HG03039 (cell line): ENCODE measurements around the gene ITGB4.

Experiments
- ATAC-seq: cut with Tn5 transposase; IDR thresholded peaks from one replicate; pipeline ENCODE4 v1.9.1; 2021; ENCODE audit warnings: mild to moderate bottlenecking, moderate library complexity; ENCODE audit not compliant: unreplicated experiment

ITGB4 gene

GRCh38 chr17:75720656-75721462 lies at the start of gene ITGB4:
Gene ITGB4 (plus strand): TSS chr17:75721459. CDS start chr17:75724704, 3,245 bp downstream.
- ATAC-seq = no peak

GRCh38 chr17:75672011-75672410 lies 49.2 kb upstream of the ITGB4 start:
- no peak for ATAC-seq

GRCh38 chr17:75673487-75673886 lies 47.8 kb upstream of the ITGB4 start:
- no peak for ATAC-seq

- no peak for ATAC-seq
Observed at GRCh38 chr17:75676461-75676860, 44.8 kb upstream of the ITGB4 start.

- ATAC-seq = no peak
Observed at GRCh38 chr17:75679706-75680211, 41.5 kb upstream of the ITGB4 start.

GRCh38 chr17:75680431-75680830 lies 40.8 kb upstream of the ITGB4 start:
- ATAC-seq = no peak

- no peak for ATAC-seq
Observed at GRCh38 chr17:75681289-75681688, 40.0 kb upstream of the ITGB4 start.

GRCh38 chr17:75683583-75683982 lies 37.7 kb upstream of the ITGB4 start:
- ATAC-seq = no peak

GRCh38 chr17:75684249-75684648 lies 37.0 kb upstream of the ITGB4 start:
- ATAC-seq = no peak

GRCh38 chr17:75684924-75685323 lies 36.3 kb upstream of the ITGB4 start:
- ATAC-seq = no peak

- ATAC-seq = no peak
Observed at GRCh38 chr17:75685499-75685898, 35.8 kb upstream of the ITGB4 start.

- no peak for ATAC-seq
Observed at GRCh38 chr17:75688209-75688825, 32.9 kb upstream of the ITGB4 start.

GRCh38 chr17:75689441-75689873 lies 31.8 kb upstream of the ITGB4 start:
- no peak for ATAC-seq

- no peak for ATAC-seq
Observed at GRCh38 chr17:75691371-75691791, 29.9 kb upstream of the ITGB4 start.

- no peak for ATAC-seq
Observed at GRCh38 chr17:75691801-75692626, 29.2 kb upstream of the ITGB4 start.

- no peak for ATAC-seq
Observed at GRCh38 chr17:75692976-75693375, 28.3 kb upstream of the ITGB4 start.

GRCh38 chr17:75693500-75694481 lies 27.5 kb upstream of the ITGB4 start:
- no peak for ATAC-seq

- ATAC-seq = no peak
Observed at GRCh38 chr17:75694536-75694935, 26.7 kb upstream of the ITGB4 start.

- ATAC-seq = no peak
Observed at GRCh38 chr17:75695141-75695829, 26.0 kb upstream of the ITGB4 start.
